Lower lobe of right lung (tissue), 2 donors: Measurements from ENCODE around the gene RTP5. TPM values are rescaled to one million over a fixed set of nuclear protein-coding genes. Genes with fewer than 3 reads are reported as not detected.

ENCODE experiments used
- ATAC-seq, 2 donors: fragments of 200-7000 bp; cut with Tn5 transposase; one replicate each; pipeline ENCODE4 v1.9.1; 2020 to 2022; ENCODE audit warnings: mild to moderate bottlenecking in 2 of 2, moderate library complexity in 2 of 2
- DNase-seq: peaks from one replicate; pipeline ENCODE4 v3.0.0-alpha.2; 2020
- H3K27ac ChIP-seq: fragments of 200-600 bp; one replicate; pipeline ENCODE4 v1.8.0; 2022
- H3K27me3 ChIP-seq: fragments of 200-600 bp; one replicate; pipeline ENCODE4 v1.8.0; 2022; ENCODE audit warnings: low read depth
- H3K36me3 ChIP-seq: fragments of 200-600 bp; one replicate; pipeline ENCODE4 v1.8.0; 2022; ENCODE audit warnings: mild to moderate bottlenecking
- H3K4me1 ChIP-seq: fragments of 200-600 bp; one replicate; pipeline ENCODE4 v1.8.0; 2022
- H3K4me3 ChIP-seq: fragments of 200-600 bp; one replicate; pipeline ENCODE4 v1.8.0; 2022; ENCODE audit warnings: mild to moderate bottlenecking
- H3K9me3 ChIP-seq: fragments of 200-600 bp; one replicate; pipeline ENCODE4 v1.8.0; 2022
- CTCF ChIP-seq: fragments of 200-600 bp; IDR thresholded peaks from one replicate; pipeline ENCODE4 v1.8.0; 2022; ENCODE audit warnings: antibody characterized with exemption, mild to moderate bottlenecking
- intact Hi-C: fragments of 100-400 bp; cut with DNase I; formaldehyde crosslinking; loops from one replicate; pipeline ENCODE4 v1.11.0; 2022
- total RNA-seq: library from RNA; stranded (reverse); fragmentation: NEBNext Ultra II Directional; extraction: Animal tissue kit (Norgen Biotek cat#: 25700); gene quantifications from one replicate; pipeline ENCODE4 v1.2.1, GENCODE V29; 2021
- donor health status: DM: no; HTN: yes; CAD: no; lungs with severe emphysema.

Gene RTP5
- total RNA-seq, 1 donor from 2014 or later: not detected

GRCh38 chr2:241864168-241864849, 5.2 kb upstream of the RTP5 start:
- Histone ChIP-seq H3K27ac (no peak overlapping the region), H3K4me1 (peaks cover 16% of the 10 kb centered on the region), H3K9me3 (no peaks in the 10 kb centered on the region), H3K36me3 (no peaks in the 10 kb centered on the region), H3K4me3 (no peak overlapping the region), H3K27me3 (peaks cover 38% of the 10 kb centered on the region)
- no peak for DNase-seq
- intact Hi-C loops: no loop called here
- ATAC-seq: no peak
- TF ChIP-seq CTCF: no peak

- Histone ChIP-seq H3K27me3 (peaks cover 38% of the 10 kb centered on the region), H3K27ac (no peak overlapping the region), H3K9me3 (no peaks in the 10 kb centered on the region), H3K4me1 (peaks cover 11% of the 10 kb centered on the region), H3K36me3 (no peaks in the 10 kb centered on the region), H3K4me3 (no peak overlapping the region)
- no peak for TF ChIP-seq CTCF
- intact Hi-C loops: no loop called here
- DNase-seq (no peak), ATAC-seq (no peak)
These were observed 4.7 kb upstream of the RTP5 start for GRCh38 chr2:241864850-241865213.

DNA sequence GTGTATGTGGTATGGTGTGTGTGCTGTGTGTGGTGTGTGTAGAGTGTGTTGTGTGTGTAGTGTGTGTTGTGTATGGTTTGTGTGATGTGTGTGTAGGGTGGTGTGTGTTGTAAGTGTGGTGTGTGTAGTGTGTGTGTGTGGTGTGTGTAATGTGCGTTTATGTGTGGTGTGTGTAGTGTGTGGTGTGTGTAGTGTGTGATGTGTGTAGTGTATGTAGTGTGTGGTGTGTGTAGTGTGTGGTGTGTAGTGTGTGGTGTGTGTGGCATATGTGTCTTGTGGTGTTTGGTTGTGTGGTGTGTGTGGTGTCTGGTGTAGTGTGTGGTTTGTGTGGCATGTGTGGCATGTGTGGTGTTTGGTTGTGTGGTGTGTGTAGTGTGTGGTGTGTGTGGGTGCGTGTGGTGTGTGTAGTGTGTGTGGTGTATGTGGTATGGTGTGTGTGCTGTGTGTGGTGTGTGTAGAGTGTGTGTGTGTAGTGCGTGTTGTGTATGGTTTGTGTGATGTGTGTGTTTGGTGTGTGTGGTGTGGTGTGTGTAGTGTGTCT, 4.0 kb upstream of the RTP5 start:
- Histone ChIP-seq H3K27me3 (peaks cover 38% of the 10 kb centered on the region), H3K9me3 (no peaks in the 10 kb centered on the region), H3K4me3 (no peak overlapping the region), H3K4me1 (peaks cover 4% of the 10 kb centered on the region), H3K36me3 (no peaks in the 10 kb centered on the region), H3K27ac (no peak overlapping the region)
- ATAC-seq (no peak), DNase-seq (no peak)
- intact Hi-C loops: no loop called here
- TF ChIP-seq CTCF: no peak

DNA sequence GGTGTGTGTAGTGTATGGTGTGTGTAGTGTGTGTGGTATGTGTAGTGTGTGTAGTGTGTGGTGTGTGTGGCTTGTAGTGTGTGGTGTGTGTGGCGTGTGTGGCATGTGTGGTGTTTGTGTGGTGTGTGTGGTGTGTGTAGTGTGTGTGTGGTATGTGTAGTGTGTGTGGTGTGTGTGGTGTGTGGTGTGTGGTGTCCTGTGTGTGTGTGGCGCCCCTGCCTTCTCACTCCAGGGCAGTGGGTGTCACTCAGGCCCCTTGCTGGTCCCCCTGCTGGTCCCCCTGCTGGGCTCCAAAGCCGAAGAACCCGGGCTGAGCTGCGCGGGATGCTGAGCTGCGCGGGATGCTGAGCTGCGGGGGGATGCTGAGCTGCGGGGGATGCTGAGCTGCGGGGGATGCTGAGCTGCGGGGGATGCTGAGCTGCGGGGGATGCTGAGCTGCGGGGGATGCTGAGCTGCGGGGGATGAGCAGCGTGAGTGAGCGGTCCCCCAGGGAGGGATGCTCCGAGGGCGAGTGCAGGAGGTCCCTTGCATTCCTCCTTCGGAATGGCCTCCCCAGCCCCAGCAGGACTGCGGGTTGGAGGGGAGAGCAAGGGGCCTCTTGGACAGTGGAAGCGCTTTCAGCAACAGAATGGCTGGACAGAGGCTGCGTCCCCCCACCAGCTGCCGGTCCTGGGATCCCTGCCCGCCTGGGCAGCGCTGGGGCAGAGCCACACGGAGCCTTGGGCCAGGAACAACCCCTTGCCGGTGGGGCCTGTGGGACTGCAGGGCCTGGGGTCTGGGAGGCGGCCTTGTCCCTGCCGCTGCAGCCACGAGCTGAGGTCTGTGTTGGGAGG, 3.4 kb upstream of the RTP5 start:
- TF ChIP-seq CTCF: no peak
- ATAC-seq (no peak), DNase-seq (no peak)
- Histone ChIP-seq H3K27me3 (peaks cover 38% of the 10 kb centered on the region), H3K36me3 (no peaks in the 10 kb centered on the region), H3K4me3 (no peak overlapping the region), H3K27ac (no peak overlapping the region), H3K9me3 (no peaks in the 10 kb centered on the region), H3K4me1 (no peaks in the 10 kb centered on the region)
- intact Hi-C loops: no loop called here

GRCh38 chr2:241866790-241867645, 2.5 kb upstream of the RTP5 start:
- Histone ChIP-seq H3K4me3 (no peak overlapping the region), H3K27ac (no peak overlapping the region), H3K9me3 (no peaks in the 10 kb centered on the region), H3K4me1 (no peaks in the 10 kb centered on the region), H3K27me3 (peaks cover 41% of the 10 kb centered on the region), H3K36me3 (no peaks in the 10 kb centered on the region)
- intact Hi-C loops: no loop called here
- no peak for DNase-seq
- no peak for ATAC-seq
- TF ChIP-seq CTCF: no peak
